Parathyroid adenoma (tissue), 2 donors: ENCODE results near the gene TGFB2.
A peak's percentile ranks its signal among the peaks of the same experiment; 100 is the strongest.

Source experiments
- H2AFZ ChIP-seq: fragments of 300-600 bp; sonication (generic); one replicate; pipeline ENCODE4 v1.7.0; 2017; ENCODE audit warnings: antibody characterized with exemption, mild to moderate bottlenecking
- H3K27ac ChIP-seq: fragments of 300-600 bp; sonication (generic); one replicate; pipeline ENCODE4 v1.7.0; 2017
- H3K27me3 ChIP-seq: fragments of 300-600 bp; sonication (generic); one replicate; pipeline ENCODE4 v1.7.0; 2017; ENCODE audit warnings: low read length; ENCODE audit not compliant: control insufficient read depth, insufficient read depth
- H3K36me3 ChIP-seq: fragments of 300-600 bp; sonication (generic); one replicate; pipeline ENCODE4 v1.7.0; 2017; ENCODE audit warnings: low read length; ENCODE audit not compliant: control insufficient read depth, insufficient read depth
- H3K4me1 ChIP-seq: fragments of 300-600 bp; sonication (generic); one replicate; pipeline ENCODE4 v1.7.0; 2017; ENCODE audit warnings: control low read depth
- H3K4me2 ChIP-seq: fragments of 300-600 bp; sonication (generic); one replicate; pipeline ENCODE4 v1.7.0; 2017; ENCODE audit warnings: low read length
- H3K4me3 ChIP-seq: fragments of 300-600 bp; sonication (generic); one replicate; pipeline ENCODE4 v1.7.0; 2017; ENCODE audit warnings: low read depth, low read length
- H3K79me2 ChIP-seq: fragments of 300-600 bp; sonication (generic); one replicate; pipeline ENCODE4 v1.7.0; 2017; ENCODE audit warnings: control low read depth
- H3K9ac ChIP-seq: fragments of 300-600 bp; sonication (generic); one replicate; pipeline ENCODE4 v1.7.0; 2017; ENCODE audit warnings: mild to moderate bottlenecking
- H3K9me3 ChIP-seq: fragments of 300-600 bp; sonication (generic); one replicate; pipeline ENCODE4 v1.7.0; 2017; ENCODE audit warnings: low read length; ENCODE audit not compliant: control insufficient read depth
- TF ChIP-seq, protein P1 (sequence below): fragments of 300-600 bp; sonication (generic); IDR thresholded peaks from one replicate; pipeline ENCODE4 v1.7.0; 2017; ENCODE audit warnings: antibody characterized with exemption, mild to moderate bottlenecking
- donor health status: primary hyperparathyroidism.

Gene TGFB2

DNA sequence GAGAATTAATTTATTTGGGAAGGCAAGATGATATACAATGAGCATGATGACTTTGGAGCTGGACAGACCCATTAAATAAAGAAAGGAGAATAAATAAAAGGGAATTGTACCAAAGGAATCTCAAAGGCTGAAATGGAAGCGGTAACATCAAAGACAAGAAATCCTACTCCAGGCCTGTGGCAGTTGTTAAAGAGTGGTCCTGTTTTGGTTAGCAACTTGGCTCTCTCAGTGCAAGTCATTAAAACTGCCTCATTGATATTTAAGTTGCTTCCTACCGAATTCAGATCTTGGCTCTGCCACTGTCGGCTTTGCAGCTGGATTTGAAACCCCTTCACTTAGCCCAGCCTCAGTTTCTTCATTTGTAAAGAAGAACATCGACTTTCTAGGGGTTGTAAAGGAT is 10.1 kb downstream of the TGFB2 start:
- Histone ChIP-seq H3K27ac (no peak overlapping the region), H3K9ac (no peak overlapping the region), H3K9me3 (no peaks in the 10 kb centered on the region), H3K4me2 (no peak overlapping the region), H3K79me2 (no peaks in the 10 kb centered on the region), H3K36me3 (no peaks in the 10 kb centered on the region), H3K27me3 (no peaks in the 10 kb centered on the region), H3K4me1 (no peaks in the 10 kb centered on the region), H2AFZ (no peak overlapping the region), H3K4me3 (no peak overlapping the region)
- TF ChIP-seq, protein P1, sequence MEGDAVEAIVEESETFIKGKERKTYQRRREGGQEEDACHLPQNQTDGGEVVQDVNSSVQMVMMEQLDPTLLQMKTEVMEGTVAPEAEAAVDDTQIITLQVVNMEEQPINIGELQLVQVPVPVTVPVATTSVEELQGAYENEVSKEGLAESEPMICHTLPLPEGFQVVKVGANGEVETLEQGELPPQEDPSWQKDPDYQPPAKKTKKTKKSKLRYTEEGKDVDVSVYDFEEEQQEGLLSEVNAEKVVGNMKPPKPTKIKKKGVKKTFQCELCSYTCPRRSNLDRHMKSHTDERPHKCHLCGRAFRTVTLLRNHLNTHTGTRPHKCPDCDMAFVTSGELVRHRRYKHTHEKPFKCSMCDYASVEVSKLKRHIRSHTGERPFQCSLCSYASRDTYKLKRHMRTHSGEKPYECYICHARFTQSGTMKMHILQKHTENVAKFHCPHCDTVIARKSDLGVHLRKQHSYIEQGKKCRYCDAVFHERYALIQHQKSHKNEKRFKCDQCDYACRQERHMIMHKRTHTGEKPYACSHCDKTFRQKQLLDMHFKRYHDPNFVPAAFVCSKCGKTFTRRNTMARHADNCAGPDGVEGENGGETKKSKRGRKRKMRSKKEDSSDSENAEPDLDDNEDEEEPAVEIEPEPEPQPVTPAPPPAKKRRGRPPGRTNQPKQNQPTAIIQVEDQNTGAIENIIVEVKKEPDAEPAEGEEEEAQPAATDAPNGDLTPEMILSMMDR, result no peak

- Histone ChIP-seq H3K4me1 (no peaks in the 10 kb centered on the region), H3K79me2 (no peaks in the 10 kb centered on the region), H3K27me3 (no peaks in the 10 kb centered on the region), H3K4me2 (no peak overlapping the region), H3K4me3 (no peak overlapping the region), H3K27ac (no peak overlapping the region), H3K9ac (no peak overlapping the region), H3K36me3 (no peaks in the 10 kb centered on the region), H3K9me3 (no peaks in the 10 kb centered on the region), H2AFZ (no peak overlapping the region)
- TF ChIP-seq, protein P1, result no peak
Observed at GRCh38 chr1:218357211-218357892, 12.2 kb downstream of the TGFB2 start.

GRCh38 chr1:218357893-218358232 is 12.7 kb downstream of the TGFB2 start:
- H3K9me3 ChIP-seq, result no peaks in the 10 kb centered on the region
- no peak overlapping the region for H2AFZ ChIP-seq
- H3K27me3 ChIP-seq, result no peaks in the 10 kb centered on the region
- no peaks in the 10 kb centered on the region for H3K4me1 ChIP-seq
- H3K27ac ChIP-seq, result no peak overlapping the region
- TF ChIP-seq, protein P1, result no peak
- H3K79me2 ChIP-seq, result no peaks in the 10 kb centered on the region
- no peak overlapping the region for H3K9ac ChIP-seq
- no peak overlapping the region for H3K4me2 ChIP-seq
- H3K4me3 ChIP-seq, result no peak overlapping the region
- no peaks in the 10 kb centered on the region for H3K36me3 ChIP-seq

DNA sequence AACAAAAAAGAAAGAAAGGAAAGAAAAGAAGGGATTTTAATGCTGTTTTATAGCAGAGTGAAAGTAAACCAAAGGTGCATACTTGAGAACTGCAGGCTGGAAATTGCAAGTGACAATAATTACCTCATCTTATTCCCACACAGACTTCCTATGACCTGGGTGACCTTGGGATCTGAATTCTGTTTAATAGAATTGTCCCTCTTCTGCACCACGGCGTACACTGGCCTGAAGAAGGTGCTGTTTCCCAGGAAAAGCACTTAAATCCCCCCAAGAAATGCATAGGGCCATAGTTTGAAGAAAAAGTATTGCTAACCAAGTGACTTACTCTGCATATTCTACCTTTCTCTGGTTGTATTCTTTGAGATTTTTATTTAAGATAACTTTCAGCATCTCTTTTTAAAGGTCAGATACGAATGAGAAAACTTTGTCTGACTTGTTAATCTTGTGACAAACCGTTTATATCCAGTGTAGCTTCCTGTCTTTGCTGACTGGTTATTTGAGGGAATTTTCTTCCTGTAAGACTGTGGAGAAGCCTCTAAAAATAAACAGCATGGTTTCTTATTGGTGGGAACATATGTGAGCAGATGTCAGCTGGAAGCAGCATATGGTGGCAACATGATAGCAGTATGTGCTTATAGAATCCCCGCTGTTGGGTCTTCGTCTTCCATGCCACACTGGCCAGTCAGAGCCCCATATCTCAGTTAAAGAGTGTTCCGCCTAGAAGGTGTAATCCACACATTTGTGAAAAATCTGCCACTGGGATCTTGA is 16.3 kb downstream of the TGFB2 start:
- no peak overlapping the region for H3K4me2 ChIP-seq
- H3K4me3 ChIP-seq, result no peak overlapping the region
- H3K27ac ChIP-seq, result no peak overlapping the region
- TF ChIP-seq, protein P1, result peak; percentile 12
- no peaks in the 10 kb centered on the region for H3K4me1 ChIP-seq
- no peaks in the 10 kb centered on the region for H3K27me3 ChIP-seq
- no peaks in the 10 kb centered on the region for H3K9me3 ChIP-seq
- no peak overlapping the region for H2AFZ ChIP-seq
- H3K9ac ChIP-seq, result no peak overlapping the region
- H3K79me2 ChIP-seq, result no peaks in the 10 kb centered on the region
- no peaks in the 10 kb centered on the region for H3K36me3 ChIP-seq
